Heart right ventricle (tissue), 16 donors: Measurements from ENCODE around the gene PEX14. TPM values are rescaled to one million over a fixed set of nuclear protein-coding genes. Genes with fewer than 3 reads are reported as not detected.

Experiments used
- ATAC-seq, 8 donors: fragments of 200-7000 bp; cut with Tn5 transposase; one replicate each; pipeline ENCODE4 v1.9.1; 2020; ENCODE audit warnings: mild to moderate bottlenecking in 8 of 8, moderate library complexity in 8 of 8, moderate number of reproducible peaks in 1 of 8
- DNase-seq, 2 donors: peaks; one replicate each; pipeline ENCODE4 v3.0.0-alpha.2; 2020
- H3K27ac ChIP-seq, 10 donors: fragments of 200-600 bp; sonication (generic) in 2 of 10; one replicate each; pipeline versions ENCODE4 v1.5.0 to v1.8.0; 2020 to 2022; ENCODE audit warnings: mild to moderate bottlenecking in 3 of 10
- H3K27me3 ChIP-seq, 7 donors: fragments of 200-600 bp; one replicate each; pipeline ENCODE4 v1.8.0; 2021 to 2022; ENCODE audit warnings: mild to moderate bottlenecking in 2 of 7
- H3K36me3 ChIP-seq, 9 donors: fragments of 200-600 bp; sonication (generic) in 1 of 9; one replicate each; pipeline versions ENCODE4 v1.5.0 to v1.8.0; 2020 to 2022; ENCODE audit warnings: mild to moderate bottlenecking in 2 of 9
- H3K4me1 ChIP-seq, 9 donors: fragments of 200-600 bp; sonication (generic) in 1 of 9; one replicate each; pipeline versions ENCODE4 v1.5.0 to v1.8.0; 2020 to 2022; ENCODE audit warnings: mild to moderate bottlenecking in 4 of 9
- H3K4me3 ChIP-seq, 10 donors: fragments of 200-600 bp; sonication (generic) in 2 of 10; one replicate each; pipeline versions ENCODE4 v1.5.0 to v1.8.0; 2020 to 2022; ENCODE audit warnings: mild to moderate bottlenecking in 7 of 10, moderate library complexity in 2 of 10
- H3K9me3 ChIP-seq, 11 donors: fragments of 200-600 bp in 10 of 11; sonication (generic) in 2 of 11; one replicate each; pipeline versions ENCODE4 v1.5.0 to v1.8.0; 2013 to 2022; ENCODE audit warnings: mild to moderate bottlenecking in 2 of 11, control low read depth in 1 of 11, moderate library complexity in 1 of 11
- CTCF ChIP-seq, 9 donors: fragments of 200-600 bp; sonication (generic) in 2 of 9; IDR thresholded peaks; one replicate each; pipeline versions ENCODE4 v1.5.0 to v1.8.0; 2021 to 2022; ENCODE audit warnings: antibody characterized with exemption in 9 of 9, mild to moderate bottlenecking in 5 of 9, moderate library complexity in 1 of 9
- WGBS, 2 donors: extraction: QIAGEN DNeasy Blood & Tissue Kit; methylation state at CpG; one replicate each; pipeline ENCODE4 v1.1.7; 2013; ENCODE audit warnings: inconsistent platforms in 1 of 2; 5-methylcytosine and 5-hydroxymethylcytosine counted together
- intact Hi-C, 10 donors: fragments of 100-400 bp; cut with DNase I; formaldehyde crosslinking; loops; one replicate each; pipeline versions ENCODE4 v1.11.1 to v1.14.2; 2022
- polyA plus RNA-seq, 2 donors: library from polyadenylated mRNA; stranded (reverse); fragments of 200-250 nt; gene quantifications; one replicate each; pipeline ENCODE4 v1.2.3, GENCODE V29; 2013
- total RNA-seq, 10 donors: library from RNA; stranded (reverse); fragmentation: NEBNext Ultra II Directional in 3 of 10; extraction: Animal tissue kit (Norgen Biotek cat#: 25700) in 3 of 10; gene quantifications; one replicate each; pipeline versions ENCODE4 v1.2.1 to v1.2.4, GENCODE V29; 2021 to 2023
- donor health status: Arrhythmogenic right ventricular cardiomyopathy.
- donor health status: ischemic (EF 13 %, LVEDD 7.1; RV severe dilation, severe dysfunction).
- donor health status: healthy with polysubstance abuse.
- donor health status: DM: no; HTN: yes; CAD: no.
- donor health status: DM: no; HTN: no; CAD: no.
- donor health status: ischemic (EF 25% LVEDD 6.9; RV normal size, moderate dysfunction).
- donor health status: ischemic (EF 25% LVEDD 5.7; RV mildly dilated, moderate dysfunction).
- donor health status: healthy.
- donor health status: DM: yes; HTN: yes; CAD: no.
- donor health status: Ischemic cardiomyopathy.
- donor health status: ischemic (EF 35%, LVEDD 5.7; RV mildly dilated, moderate dysfunction).
- donor health status: nonischemic (EF 11% LVEDD 7.7; RV severe dilation, severe dysfunction).
- donor health status: DM: yes; HTN: yes; CAD: no.
- donor health status: PGD.
- donor health status: ischemic (EF 29% LVEDD 5.4; RV normal size, mild dysfunction).
- donor health status: nonischemic (EF 23%, LVEDD 6.1; RV moderate dilation, normal function).

Gene PEX14
- total and polyA plus RNA-seq, 12 donors, result 17.1 to 31.9 (median 21.1) TPM

- H3K36me3 ChIP-seq, result peaks cover 0 to 10% (median 0%) of the 10 kb centered on the region in 9 donors
- WGBS, 2 donors, result 93 to 95% methylated on average over 18 of the region's 18 CpGs
- ATAC-seq (no peak), DNase-seq (no peak)
- H3K4me3 ChIP-seq, result no peak overlapping the region
- no peak overlapping the region for H3K27ac ChIP-seq
- no peaks in the 10 kb centered on the region for H3K9me3 ChIP-seq
- intact Hi-C loops, result no loop called here
- H3K4me1 ChIP-seq, result peaks cover 0 to 25% (median 10%) of the 10 kb centered on the region in 9 donors
- TF ChIP-seq CTCF (IDR thresholded peaks at IDR 0.05), result no peak
- H3K27me3 ChIP-seq, result no peaks in the 10 kb centered on the region
Observed at GRCh38 chr1:10614377-10615225, 139.9 kb downstream of the PEX14 start.

- Histone ChIP-seq H3K4me1 (peaks cover 0 to 25% (median 10%) of the 10 kb centered on the region in 9 donors), H3K36me3 (peaks cover 0 to 10% (median 0%) of the 10 kb centered on the region in 9 donors), H3K27me3 (no peaks in the 10 kb centered on the region), H3K27ac (no peak overlapping the region), H3K4me3 (no peak overlapping the region), H3K9me3 (no peaks in the 10 kb centered on the region)
- intact Hi-C loops, result no loop called here
- no peak for TF ChIP-seq CTCF (IDR thresholded peaks at IDR 0.05)
- DNase-seq (no peak), ATAC-seq (no peak)
- WGBS, 2 donors, result 92% methylated on average over 13 of the region's 13 CpGs
Observed at GRCh38 chr1:10615332-10615731, 140.6 kb downstream of the PEX14 start.

GRCh38 chr1:10615932-10616671 lies 141.4 kb downstream of the PEX14 start:
- no peak overlapping the region for H3K27ac ChIP-seq
- peaks cover 0 to 11% (median 0%) of the 10 kb centered on the region in 9 donors for H3K36me3 ChIP-seq
- no peaks in the 10 kb centered on the region for H3K9me3 ChIP-seq
- DNase-seq (no peak), ATAC-seq (no peak)
- H3K27me3 ChIP-seq, result no peaks in the 10 kb centered on the region
- WGBS, 2 donors, result 89% methylated on average over 27 of the region's 27 CpGs
- peaks cover 0 to 18% (median 6%) of the 10 kb centered on the region in 9 donors for H3K4me1 ChIP-seq
- no peak for TF ChIP-seq CTCF (IDR thresholded peaks at IDR 0.05)
- intact Hi-C loops, result no loop called here
- H3K4me3 ChIP-seq, result no peak overlapping the region

GRCh38 chr1:10616696-10617095 lies 141.9 kb downstream of the PEX14 start:
- 96 to 97% methylated on average over 15 of the region's 15 CpGs for WGBS, 2 donors
- Histone ChIP-seq H3K4me1 (peaks cover 0 to 13% (median 6%) of the 10 kb centered on the region in 9 donors), H3K4me3 (no peak overlapping the region), H3K27me3 (no peaks in the 10 kb centered on the region), H3K9me3 (no peaks in the 10 kb centered on the region), H3K36me3 (peaks cover 0 to 17% (median 0%) of the 10 kb centered on the region in 9 donors), H3K27ac (no peak overlapping the region)
- TF ChIP-seq CTCF (IDR thresholded peaks at IDR 0.05), result no peak
- intact Hi-C loops, result no loop called here
- ATAC-seq (no peak), DNase-seq (no peak)
